A549 treated with ZK216348 at 1 μM for 4 hours (cell line): Measurements from ENCODE around the gene ARID3A. TPM values are rescaled to one million over a fixed set of nuclear protein-coding genes. Genes with fewer than 3 reads are reported as not detected.

ENCODE experiments used
- total RNA-seq: library from RNA; stranded (reverse); fragments of 200-300 nt; extraction: Qiagen RNA extraction; gene quantifications from 5 replicates; pipeline ENCODE4 v1.2.3, GENCODE V29; 2022; ENCODE audit warnings: low read depth

ARID3A gene, protein sequence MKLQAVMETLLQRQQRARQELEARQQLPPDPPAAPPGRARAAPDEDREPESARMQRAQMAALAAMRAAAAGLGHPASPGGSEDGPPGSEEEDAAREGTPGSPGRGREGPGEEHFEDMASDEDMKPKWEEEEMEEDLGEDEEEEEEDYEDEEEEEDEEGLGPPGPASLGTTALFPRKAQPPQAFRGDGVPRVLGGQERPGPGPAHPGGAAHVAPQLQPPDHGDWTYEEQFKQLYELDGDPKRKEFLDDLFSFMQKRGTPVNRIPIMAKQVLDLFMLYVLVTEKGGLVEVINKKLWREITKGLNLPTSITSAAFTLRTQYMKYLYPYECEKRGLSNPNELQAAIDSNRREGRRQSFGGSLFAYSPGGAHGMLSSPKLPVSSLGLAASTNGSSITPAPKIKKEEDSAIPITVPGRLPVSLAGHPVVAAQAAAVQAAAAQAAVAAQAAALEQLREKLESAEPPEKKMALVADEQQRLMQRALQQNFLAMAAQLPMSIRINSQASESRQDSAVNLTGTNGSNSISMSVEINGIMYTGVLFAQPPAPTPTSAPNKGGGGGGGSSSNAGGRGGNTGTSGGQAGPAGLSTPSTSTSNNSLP
- 3.3 to 8.5 TPM (median 7.0 TPM) in 5 replicates for total RNA-seq

GRCh38 chr19:925526-926322, at the start of gene ARID3A:
Gene ARID3A (plus strand): TSS chr19:926035. CDS start chr19:929529, 3,494 bp downstream.

DNA sequence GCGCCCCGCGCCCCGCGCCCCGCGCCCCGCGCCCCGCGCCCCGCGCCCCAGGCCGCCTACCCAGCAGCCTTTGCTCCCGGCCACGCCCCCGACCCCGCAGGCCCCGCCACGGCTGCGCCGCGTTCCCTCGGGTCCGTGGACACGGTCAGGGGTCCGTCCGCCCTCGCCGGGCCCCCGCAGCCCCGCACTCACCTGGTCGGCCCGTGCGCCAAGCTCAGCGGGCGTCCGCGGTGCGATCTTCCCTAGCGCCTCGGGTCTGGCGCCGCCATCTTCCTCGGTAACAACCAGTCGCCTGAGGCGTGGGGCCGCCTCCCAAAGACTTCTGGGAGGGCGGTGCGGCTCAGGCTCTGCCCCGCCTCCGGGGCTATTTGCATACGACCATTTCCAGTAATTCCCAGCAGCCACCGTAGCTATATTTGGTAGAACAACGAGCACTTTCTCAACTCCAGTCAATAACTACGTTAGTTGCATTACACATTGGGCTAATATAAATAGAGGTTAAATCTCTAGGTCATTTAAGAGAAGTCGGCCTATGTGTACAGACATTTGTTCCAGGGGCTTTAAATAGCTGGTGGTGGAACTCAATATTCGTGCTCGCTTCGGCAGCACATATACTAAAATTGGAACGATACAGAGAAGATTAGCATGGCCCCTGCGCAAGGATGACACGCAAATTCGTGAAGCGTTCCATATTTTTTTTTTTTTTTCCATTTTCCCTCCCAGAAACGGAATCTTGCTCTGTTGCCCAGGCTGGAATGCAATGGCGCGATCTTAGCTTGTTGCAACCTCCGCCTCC, 32.7 kb upstream of the ARID3A start, which contains the start of the genes MED16 and RNU6-9:
TSS of gene MED16 (minus strand) at position 294 of the 796 bp plus-strand sequence. CDS start 2,056 bp downstream, outside the sequence.
TSS of gene RNU6-9 (plus strand) at position 591 of the 796 bp plus-strand sequence.

GRCh38 chr19:913080-913748, 12.6 kb upstream of the ARID3A start, which contains the start of gene R3HDM4:
Gene R3HDM4 (minus strand): TSS chr19:913219. CDS start chr19:913157, 62 bp downstream.

DNA sequence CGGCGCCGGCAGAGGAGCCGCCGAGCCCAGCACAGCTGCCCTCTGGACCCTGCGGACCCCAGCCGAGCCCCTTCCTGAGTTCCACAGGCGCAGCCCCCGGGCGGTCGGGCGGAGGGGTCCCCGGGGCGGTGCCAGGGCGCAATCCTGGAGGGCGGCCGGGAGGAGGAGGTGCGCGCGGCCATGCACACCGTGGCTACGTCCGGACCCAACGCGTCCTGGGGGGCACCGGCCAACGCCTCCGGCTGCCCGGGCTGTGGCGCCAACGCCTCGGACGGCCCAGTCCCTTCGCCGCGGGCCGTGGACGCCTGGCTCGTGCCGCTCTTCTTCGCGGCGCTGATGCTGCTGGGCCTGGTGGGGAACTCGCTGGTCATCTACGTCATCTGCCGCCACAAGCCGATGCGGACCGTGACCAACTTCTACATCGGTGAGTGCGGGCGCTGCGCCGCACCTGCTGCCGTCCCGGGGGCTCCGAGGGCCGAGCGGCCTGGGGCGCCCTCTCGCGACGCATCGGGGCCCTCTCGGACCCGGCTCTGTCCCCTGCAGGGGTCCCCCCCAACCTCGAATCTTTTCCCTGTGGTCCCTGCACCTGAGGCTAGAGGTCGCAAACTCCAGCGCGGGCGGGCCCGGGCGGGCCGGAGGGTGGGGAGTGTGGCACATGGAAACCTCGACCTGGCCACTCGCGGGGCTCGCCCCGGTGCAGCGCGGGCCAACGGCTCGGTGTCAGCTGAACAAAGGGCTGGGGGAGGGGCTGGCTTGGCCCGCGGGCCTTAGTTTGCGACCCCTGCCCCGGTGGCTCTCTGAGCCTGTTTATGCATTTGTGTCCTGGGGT, 8.3 kb upstream of the ARID3A start, which contains the start of gene KISS1R:
TSS of gene KISS1R (plus strand) at position 11 of the 829 bp plus-strand sequence. CDS start at position 181, 170 bp downstream.

GRCh38 chr19:984165-984967, 58.5 kb downstream of the ARID3A start, which contains the start of gene WDR18:
Gene WDR18 (plus strand): TSS chr19:984345. CDS start chr19:984354, 9 bp downstream.

GRCh38 chr19:1000095-1000494, 74.3 kb downstream of the ARID3A start, which contains the start of gene GRIN3B:
Gene GRIN3B (plus strand): TSS chr19:1000419. CDS start chr19:1000438, 19 bp downstream.

GRCh38 chr19:1020868-1021425, 95.1 kb downstream of the ARID3A start, which contains the start of gene TMEM259:
Gene TMEM259 (minus strand): TSS chr19:1021123. CDS start chr19:1020996, 127 bp downstream.

Other genes with a start within 250 kb of the ARID3A start
- 142 to 260 TPM (median 223 TPM) in 5 replicates for gene FSTL3, start 249.6 kb upstream of the ARID3A start, total RNA-seq
- not detected in 5 replicates for gene PRSS57, start 230.6 kb upstream of the ARID3A start, total RNA-seq
- 9.7 to 17.2 TPM (median 14.3 TPM) in 5 replicates for gene PALM, start 217.1 kb upstream of the ARID3A start, total RNA-seq
- 57.6 to 105 TPM (median 93.9 TPM) in 5 replicates for gene MISP, start 174.9 kb upstream of the ARID3A start, total RNA-seq
- 198 to 222 TPM (median 215 TPM) in 5 replicates for gene PTBP1, start 128.6 kb upstream of the ARID3A start, total RNA-seq
- gene PLPPR3, start 104.1 kb upstream of the ARID3A start, total RNA-seq, result 1.2 to 7.0 TPM (median 5.6 TPM) in 5 replicates
- gene AZU1, start 98.2 kb upstream of the ARID3A start, total RNA-seq, result 0.26 to 0.27 TPM in 2 of 5 replicates, not detected in the others
- 0.24 to 0.64 TPM (median 0.34 TPM) in 3 of 5 replicates, not detected in the others for gene PRTN3, start 85.0 kb upstream of the ARID3A start, total RNA-seq
- gene ELANE, start 73.7 kb upstream of the ARID3A start, total RNA-seq, result 0.15 to 0.16 TPM in 2 of 5 replicates, not detected in the others
- 5.8 to 25.7 TPM (median 20.6 TPM) in 5 replicates for gene CFD, start 66.4 kb upstream of the ARID3A start, total RNA-seq
- gene MED16, start 32.8 kb upstream of the ARID3A start, total RNA-seq, result 11.8 to 23.9 TPM (median 23.1 TPM) in 5 replicates
- gene RNU6-9, start 32.6 kb upstream of the ARID3A start, total RNA-seq, result not detected in 5 replicates
- 23.4 to 55.9 TPM (median 41.8 TPM) in 5 replicates for gene R3HDM4, start 12.8 kb upstream of the ARID3A start, total RNA-seq
- 0.21 to 0.62 TPM (median 0.42 TPM) in 4 of 5 replicates, not detected in the other for gene KISS1R, start 8.7 kb upstream of the ARID3A start, total RNA-seq
- gene WDR18, start 58.3 kb downstream of the ARID3A start, total RNA-seq, result 37.9 to 71.8 TPM (median 69.0 TPM) in 5 replicates
- gene GRIN3B, start 74.4 kb downstream of the ARID3A start, total RNA-seq, result 0.88 to 4.3 TPM (median 3.3 TPM) in 5 replicates
- gene TMEM259, start 95.1 kb downstream of the ARID3A start, total RNA-seq, result 55.7 to 134 TPM (median 120 TPM) in 5 replicates
- gene RNU6-2, start 95.5 kb downstream of the ARID3A start, total RNA-seq, result not detected in 5 replicates
- gene CNN2, start 100.6 kb downstream of the ARID3A start, total RNA-seq, result 58.7 to 77.1 TPM (median 66.0 TPM) in 5 replicates
- 6.2 to 17.5 TPM (median 12.9 TPM) in 5 replicates for gene ABCA7, start 114.1 kb downstream of the ARID3A start, total RNA-seq
- gene ARHGAP45, start 141.1 kb downstream of the ARID3A start, total RNA-seq, result 1.5 to 4.0 TPM (median 3.6 TPM) in 5 replicates
- gene POLR2E, start 169.3 kb downstream of the ARID3A start, total RNA-seq, result 163 to 257 TPM (median 236 TPM) in 5 replicates
- gene GPX4, start 178.0 kb downstream of the ARID3A start, total RNA-seq, result 367 to 510 TPM (median 493 TPM) in 5 replicates
- 20.2 to 45.2 TPM (median 43.8 TPM) in 5 replicates for gene SBNO2, start 248.2 kb downstream of the ARID3A start, total RNA-seq